GM21423 (cell line): ENCODE results near the gene GPR83.
"Not testable (repeated sequence)": the region's sequence is repeated elsewhere in the genome, so short reads cannot be mapped to it uniquely, and the experiment has no call there.

ENCODE experiments used
- ATAC-seq: cut with Tn5 transposase; IDR thresholded peaks from one replicate; pipeline ENCODE4 v1.9.1; 2021; ENCODE audit warnings: mild to moderate bottlenecking, moderate library complexity; ENCODE audit not compliant: unreplicated experiment

GPR83 gene

GRCh38 chr11:94376841-94377240 lies 24.4 kb downstream of the GPR83 start:
- ATAC-seq, result no peak

DNA sequence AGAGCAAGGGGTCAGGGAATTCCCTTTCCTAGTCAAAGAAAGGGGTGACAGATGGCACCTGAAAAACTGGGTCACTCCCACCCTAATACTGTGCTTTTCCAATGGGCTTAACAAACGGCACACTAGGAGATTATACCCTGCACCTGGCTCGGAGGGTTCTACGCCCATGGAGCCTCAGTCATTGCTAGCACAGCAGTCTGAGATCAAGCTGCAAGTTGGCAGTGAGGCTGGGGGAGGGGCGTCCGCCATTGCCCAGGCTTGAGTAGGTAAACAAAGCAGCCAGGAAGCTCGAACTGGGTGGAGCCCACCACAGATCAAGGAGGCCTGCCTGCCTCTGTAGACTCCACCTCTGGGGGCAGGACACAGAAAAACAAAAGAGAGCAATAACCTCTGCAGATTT lies 30.6 kb downstream of the GPR83 start:
- not testable (repeated sequence) for ATAC-seq

DNA sequence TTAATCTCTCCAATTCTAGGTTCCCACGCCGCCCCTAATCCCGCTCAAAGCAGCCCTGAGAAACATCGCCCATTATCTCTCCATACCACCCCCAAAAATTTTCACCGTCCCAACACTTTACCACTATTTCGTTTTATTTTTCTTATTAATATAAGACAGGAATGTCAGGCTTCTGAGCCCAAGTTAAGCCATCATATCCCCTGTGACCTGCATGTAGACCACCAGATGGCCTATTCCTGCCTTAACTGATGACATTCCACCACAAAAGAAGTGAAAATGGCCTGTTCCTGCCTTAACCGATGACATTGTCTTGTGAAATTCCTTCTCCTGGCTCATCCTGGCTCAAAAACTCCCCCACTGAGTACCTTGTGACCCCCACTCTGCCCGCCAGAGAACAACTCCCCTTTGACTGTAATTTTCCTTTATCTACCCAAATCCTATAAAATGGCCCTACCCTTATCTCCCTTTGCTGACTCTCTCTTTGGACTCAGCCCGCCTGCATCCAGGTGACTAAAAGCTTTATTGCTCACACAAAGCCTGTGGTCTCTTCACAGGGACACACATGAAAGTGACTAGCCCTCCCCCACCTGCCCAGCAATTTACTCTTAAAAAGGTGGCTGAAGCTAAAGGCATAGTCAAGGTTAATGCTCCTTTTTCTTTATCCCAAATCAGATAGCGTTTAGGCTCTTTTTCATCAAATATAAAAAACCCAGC lies 50.2 kb downstream of the GPR83 start:
- ATAC-seq, result not testable (repeated sequence)

DNA sequence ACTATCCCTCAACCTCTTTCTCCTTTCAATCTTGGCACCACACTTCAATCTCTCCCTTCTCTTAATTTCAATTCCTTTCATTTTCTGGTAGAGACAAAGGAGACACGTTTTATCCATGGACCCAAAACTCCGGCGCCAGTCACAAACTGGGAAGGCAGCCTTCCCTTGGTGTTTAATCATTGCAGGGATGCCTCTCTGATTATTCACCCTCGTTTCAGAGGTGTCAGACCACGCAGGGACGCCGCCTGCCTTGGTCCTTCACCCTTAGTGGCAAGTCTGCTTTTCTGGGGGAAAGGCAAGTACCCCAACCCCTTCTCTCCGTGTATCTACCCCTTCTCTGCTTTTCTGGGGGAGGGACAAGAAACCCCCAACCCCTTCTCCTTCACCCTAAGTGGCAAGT lies 54.9 kb downstream of the GPR83 start:
- ATAC-seq, result not testable (repeated sequence)

DNA sequence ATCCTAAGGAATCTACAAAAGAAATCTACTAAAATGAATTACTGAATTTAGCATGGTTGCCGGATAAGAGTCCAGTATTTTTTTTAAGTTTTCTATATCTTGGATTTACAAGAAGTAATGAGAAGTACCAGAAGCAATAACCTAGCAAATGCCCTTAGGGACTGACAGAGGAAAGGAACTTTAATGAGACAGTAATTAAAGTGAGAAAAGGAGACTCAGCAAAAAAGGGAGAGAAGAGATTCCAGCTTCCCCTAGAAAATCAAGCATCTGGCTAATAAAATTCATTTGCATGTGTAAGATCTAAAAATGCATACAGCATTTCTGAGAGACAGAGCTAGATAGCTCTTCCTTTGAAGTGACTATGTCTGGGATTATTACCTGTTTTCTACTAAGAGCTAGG lies 57.7 kb downstream of the GPR83 start:
- ATAC-seq, result no peak

DNA sequence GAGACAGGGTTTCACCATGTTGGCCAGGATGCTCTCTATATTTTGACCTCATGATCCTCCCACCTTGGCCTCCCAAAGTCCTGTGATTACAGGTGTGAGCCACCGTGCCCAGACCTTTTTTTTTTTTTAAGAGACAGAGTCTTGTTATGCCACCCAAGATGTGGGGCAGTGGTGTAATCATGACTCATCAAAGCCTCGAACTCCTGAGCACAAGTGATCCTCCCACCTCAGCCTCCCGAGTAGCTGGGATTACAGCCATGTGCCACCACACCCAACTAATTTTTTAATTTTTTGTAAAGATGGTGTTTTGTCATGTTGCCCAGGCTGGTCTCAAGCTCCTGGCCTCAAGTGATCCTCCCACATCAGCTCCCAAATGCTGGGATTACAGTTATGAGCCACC lies 59.0 kb downstream of the GPR83 start:
- no peak for ATAC-seq

DNA sequence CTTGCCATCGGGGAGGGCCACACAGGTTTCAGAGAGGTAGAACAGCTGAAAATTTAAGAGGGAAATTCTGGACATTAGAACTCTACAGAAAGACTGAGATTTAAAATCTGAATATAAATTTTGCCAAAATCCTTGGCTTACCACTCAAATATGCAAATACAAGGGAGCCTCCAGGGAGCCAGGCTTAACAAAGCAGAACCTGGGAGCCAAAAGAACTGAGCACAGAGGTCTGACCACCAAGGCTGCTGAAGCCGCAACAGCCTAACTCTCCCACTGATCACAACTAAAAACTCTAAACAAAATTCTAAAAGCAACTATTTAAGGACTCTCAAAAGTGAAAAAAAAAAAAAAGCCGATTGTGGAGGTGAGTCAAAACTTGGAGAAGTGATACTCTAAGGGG lies 62.6 kb downstream of the GPR83 start:
- ATAC-seq, result no peak

DNA sequence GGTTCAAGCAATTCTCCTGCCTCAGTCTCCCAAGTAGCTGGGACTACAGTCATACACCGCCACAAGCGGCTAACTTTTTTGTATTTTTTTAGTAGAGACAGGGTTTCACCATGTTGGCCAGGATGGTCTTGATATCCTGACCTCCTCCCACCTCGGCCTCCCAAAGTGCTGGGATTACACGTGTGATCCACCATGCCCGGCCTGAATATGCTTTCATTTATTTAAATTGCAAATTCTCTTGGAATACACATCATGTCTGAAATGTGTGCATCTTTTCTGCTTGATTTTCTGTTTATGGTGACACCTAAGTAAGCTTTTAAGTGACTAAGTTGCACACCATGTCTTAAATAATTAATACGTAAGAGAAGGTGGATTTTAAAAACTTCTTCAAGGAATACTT lies 65.2 kb downstream of the GPR83 start:
- no peak for ATAC-seq

DNA sequence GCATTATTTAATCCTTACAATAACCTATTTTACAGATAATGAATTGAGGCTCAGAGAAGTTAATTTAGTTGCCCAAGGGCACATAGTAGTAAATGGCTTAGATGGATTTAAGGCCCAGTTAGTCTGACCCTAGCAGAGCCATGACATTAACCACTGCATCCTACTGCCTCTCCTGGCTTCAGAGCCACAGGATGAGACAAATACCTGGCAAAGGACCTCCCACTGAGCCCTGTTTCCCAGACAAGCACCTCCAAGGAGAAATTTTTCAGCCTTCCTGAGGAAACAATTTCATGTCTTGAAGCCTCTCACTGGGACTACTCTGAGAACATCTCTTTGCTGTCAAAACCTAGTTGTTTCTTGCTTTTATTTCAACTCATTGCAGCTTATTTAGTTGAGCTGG lies 68.4 kb downstream of the GPR83 start:
- no peak for ATAC-seq

DNA sequence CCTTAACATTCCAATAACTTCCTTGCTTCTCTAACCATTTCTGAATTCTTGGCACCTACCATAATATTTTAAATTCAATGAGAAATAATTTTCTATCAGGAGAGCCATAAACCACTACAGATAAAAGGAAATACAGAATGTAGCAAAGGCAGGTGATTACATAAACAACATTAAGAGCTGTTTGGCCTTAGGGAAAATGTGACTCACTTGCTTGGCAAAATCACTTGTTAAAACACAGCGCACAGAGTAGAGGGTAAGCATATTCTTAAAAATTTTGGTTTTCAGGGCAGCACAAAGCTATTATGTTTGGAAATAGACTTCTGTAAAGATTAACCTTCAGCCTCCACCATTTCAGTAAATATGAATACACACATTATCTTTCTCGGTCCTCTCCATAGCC lies 70.4 kb downstream of the GPR83 start:
- ATAC-seq, result no peak

DNA sequence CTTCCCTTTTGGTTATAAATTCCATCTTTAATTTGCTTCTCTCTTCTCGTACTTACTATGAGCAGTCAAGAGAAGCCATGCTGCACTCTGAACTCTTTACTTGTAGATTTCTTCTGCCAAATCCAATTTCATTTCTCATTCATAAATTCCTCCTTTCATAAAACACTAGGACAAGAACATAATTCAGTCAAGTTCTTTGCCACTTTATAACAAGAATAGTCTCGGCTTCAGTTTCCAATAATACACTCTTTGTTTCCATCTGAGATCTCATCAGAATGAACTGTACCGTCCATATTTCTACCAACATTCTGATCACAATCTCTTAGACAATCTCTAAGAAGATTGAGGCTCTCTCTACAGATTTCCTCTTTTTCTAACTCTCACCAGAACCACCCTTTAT lies 71.7 kb downstream of the GPR83 start:
- no peak for ATAC-seq

GRCh38 chr11:94328587-94329080 lies 72.6 kb downstream of the GPR83 start:
- ATAC-seq, result no peak
